HG02678 (cell line): ENCODE results near the gene RPP21.

Experiments
- ATAC-seq: cut with Tn5 transposase; IDR thresholded peaks from one replicate; pipeline ENCODE4 v1.9.1; 2021; ENCODE audit warnings: mild to moderate bottlenecking, moderate library complexity; ENCODE audit not compliant: unreplicated experiment

Gene RPP21

GRCh38 chr6:30344868-30345671 lies at the start of gene RPP21:
TSS of gene RPP21 (plus strand) at chr6:30345156. CDS start at chr6:30345172, 16 bp downstream.
- peak; percentile 96 for ATAC-seq

DNA sequence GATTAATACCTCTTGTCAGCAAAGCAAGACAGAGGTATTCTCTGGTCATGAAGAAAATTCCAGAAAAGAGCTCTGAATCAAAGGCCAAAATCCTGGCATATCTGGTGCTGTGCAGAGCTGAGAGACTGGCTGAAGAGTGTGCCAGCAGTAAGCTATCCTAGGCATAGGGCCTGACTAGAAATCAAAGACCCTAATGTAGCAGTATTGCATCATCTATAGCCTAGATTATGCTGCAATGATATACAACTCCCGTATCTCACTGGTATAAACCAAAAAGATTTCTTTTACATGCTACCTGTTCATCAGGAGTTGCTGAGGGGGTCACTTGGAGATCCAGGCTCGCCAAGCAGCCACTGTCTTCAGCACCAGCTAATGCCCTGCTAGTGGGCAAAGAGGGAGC lies 49.1 kb upstream of the RPP21 start:
- no peak for ATAC-seq

GRCh38 chr6:30304002-30304401 lies 41.0 kb upstream of the RPP21 start:
- ATAC-seq: no peak

GRCh38 chr6:30311101-30311500 lies 33.9 kb upstream of the RPP21 start:
- no peak for ATAC-seq

DNA sequence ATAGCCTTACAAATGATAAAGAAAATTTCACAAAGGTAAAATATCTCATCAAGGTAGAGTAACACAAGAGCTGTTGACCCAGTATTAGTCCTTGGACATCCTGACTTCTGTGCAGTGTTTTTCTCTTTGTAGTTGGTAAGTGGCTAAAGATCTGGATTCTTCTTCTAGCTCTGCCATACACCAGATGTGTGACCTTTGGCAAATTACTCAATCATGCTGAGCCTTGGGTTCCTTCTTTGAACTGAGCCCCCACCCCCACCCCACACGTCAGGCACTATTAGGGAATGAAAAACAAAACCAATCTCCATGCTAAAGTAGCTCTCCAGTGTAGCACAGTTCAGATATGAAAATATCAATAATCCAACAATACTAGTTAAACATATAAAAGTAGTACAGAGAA lies 33.3 kb upstream of the RPP21 start:
- ATAC-seq: no peak

GRCh38 chr6:30312266-30312665 lies 32.7 kb upstream of the RPP21 start:
- ATAC-seq: no peak

DNA sequence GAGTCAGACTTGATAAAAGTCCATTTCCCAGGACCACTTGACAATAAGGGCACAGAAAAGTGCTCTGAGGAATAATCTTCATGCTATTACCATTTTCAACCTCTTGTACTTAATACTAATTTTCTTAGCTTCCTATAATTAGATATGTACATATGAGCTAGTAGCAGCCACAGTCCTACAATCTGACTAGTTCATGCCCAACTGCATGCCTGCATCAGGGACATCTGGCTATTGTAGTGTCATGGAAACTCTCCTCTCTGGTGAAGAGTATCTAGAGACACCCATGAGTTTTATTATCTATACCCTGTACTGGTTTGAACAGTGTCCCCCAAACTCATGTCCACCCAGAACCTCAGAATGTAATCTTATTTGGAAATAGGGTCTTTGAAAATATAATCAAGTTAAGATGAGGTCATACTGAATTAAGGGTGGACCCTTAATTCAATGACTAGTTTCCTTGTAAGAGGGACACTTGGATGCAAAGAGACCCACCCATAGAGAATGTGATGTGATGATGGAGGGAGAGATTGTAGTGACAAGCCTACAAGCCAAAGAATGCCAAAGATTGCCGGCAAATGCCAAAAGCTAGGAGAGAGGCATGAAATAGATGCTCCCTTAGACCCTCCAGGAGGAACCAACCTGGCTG lies 32.2 kb upstream of the RPP21 start:
- ATAC-seq: no peak

DNA sequence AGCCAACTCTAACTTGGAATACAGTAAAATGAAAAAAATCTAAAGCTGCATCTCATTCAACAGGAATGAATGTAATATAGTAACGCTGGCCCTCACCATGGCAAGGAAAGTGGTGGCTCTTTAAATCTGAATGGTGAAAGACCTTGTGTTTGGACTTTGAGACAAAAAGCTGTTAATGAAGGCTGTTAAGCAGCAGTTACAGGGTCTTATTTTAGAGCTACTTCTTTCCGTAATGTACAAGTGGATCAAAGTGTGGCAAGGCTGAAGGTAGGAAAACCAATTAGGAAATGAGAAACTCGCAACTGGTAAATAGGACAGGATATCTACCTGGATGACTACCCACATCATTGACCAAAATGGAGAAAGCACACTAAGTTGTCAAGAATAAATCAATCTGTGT lies 29.8 kb upstream of the RPP21 start:
- no peak for ATAC-seq

DNA sequence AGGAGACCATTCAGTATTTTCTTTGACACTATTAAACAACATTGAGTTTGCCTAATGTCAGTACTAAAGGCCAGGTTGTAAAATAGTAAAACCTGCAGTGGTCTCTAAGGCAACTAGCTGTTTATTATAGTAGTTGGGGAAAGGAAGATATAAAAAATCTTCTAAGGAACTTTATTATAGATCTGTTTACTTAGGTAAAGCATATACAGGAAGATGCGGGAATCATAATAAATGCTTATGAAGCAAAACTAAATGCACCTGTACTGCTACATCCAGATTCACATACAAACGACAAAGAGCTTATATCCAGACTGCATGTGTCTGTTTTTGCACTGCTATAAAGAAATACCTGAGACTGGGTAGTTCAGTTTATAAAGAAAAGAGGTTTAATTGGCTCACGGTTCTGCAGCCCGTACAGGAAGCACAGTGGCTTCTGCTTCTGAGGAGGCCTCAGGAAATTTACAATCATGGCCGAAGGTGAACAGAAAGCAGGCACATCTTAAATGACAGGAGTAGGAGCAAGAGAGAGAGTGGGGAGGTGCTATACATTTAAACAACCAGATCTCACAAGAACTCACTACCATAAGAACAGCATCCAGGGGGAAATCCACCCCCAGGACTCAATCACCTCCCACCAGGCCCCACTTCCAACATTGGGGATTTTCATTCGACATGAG lies 26.9 kb upstream of the RPP21 start:
- ATAC-seq: no peak

- ATAC-seq: no peak
These were observed 25.7 kb upstream of the RPP21 start for GRCh38 chr6:30319146-30319835.

DNA sequence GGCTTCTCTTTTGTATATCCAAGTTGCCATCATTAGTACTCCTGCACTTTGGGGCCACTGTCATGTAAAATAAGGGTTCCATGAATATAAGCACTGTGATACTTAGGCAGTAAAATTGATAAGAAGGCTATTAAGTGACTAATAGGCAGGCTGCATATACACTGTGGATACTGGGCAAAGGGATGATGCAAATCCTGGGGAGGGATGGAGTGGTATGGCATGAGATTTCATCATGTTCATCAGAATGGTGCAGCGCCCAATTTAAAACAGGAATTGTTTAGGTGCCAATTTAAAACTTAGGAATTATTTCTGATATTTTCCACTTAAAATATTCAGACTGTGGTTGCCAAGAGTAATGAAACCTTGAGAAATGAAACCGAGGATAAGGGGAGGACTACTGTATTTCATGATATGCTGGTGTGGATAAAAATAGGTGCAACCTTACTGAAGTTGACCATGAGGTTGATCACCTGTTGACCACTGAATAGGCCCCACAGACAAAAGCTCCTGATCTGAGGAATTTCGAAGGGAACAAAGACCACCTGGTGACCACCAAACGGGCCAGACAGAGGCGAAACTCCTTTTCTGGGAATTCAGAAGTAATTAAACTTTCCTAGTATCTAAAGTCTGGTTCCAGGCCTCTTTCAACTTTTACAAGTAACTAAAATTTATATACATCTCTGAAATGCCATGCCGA lies 23.1 kb upstream of the RPP21 start:
- no peak for ATAC-seq

DNA sequence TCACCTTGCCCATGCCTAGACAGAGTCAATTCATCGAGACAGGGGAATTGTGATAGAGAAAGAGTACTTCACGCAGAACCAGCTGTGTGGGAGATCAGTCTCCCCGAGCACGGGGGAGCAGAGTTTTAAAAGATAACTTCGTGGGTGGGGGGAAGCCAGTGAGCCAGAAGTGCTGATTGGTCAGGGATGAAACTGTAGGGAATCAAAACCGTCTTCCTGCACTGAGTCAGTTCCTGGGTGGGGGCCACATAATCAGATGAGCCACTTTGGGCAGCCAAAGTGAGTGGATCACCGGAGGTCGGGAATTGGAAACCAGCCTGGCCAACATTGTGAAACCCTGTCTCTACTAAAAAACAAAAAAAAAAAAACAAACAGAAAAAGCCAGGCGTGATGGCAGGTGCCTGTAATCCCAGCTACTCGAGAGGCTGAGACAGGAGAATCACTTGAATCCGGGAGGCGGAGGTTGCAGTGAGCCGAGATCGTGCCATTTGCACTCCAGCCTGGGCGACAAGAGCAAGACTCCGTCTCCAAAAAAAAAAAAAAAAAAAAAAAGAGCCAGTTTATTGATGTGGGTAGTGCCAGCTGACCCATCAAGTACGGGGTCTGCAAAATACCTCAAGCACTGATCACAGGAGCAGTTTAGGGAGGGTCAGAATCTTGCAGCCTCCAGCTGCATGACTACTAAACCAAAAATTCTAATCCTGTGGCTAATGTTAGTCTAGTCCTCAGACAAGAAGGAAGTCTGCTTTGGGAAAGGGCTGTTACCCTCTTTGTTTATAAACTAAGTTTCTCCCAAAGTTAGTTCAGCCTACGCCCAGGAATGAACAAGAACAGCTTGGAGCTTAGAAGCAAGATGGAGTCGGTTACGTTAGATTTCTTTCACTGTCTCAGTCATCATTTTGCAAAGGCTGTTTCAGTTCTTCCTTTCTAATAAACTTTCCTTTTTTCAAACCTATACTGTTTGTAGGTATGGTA lies 22.1 kb upstream of the RPP21 start:
- no peak for ATAC-seq

- no peak for ATAC-seq
These were observed 21.1 kb upstream of the RPP21 start for GRCh38 chr6:30323806-30324205.

GRCh38 chr6:30325150-30325872 lies 19.6 kb upstream of the RPP21 start:
- peak; percentile 35 for ATAC-seq

- ATAC-seq: peak; percentile 36
These were observed 19.0 kb upstream of the RPP21 start for GRCh38 chr6:30325873-30326525.

DNA sequence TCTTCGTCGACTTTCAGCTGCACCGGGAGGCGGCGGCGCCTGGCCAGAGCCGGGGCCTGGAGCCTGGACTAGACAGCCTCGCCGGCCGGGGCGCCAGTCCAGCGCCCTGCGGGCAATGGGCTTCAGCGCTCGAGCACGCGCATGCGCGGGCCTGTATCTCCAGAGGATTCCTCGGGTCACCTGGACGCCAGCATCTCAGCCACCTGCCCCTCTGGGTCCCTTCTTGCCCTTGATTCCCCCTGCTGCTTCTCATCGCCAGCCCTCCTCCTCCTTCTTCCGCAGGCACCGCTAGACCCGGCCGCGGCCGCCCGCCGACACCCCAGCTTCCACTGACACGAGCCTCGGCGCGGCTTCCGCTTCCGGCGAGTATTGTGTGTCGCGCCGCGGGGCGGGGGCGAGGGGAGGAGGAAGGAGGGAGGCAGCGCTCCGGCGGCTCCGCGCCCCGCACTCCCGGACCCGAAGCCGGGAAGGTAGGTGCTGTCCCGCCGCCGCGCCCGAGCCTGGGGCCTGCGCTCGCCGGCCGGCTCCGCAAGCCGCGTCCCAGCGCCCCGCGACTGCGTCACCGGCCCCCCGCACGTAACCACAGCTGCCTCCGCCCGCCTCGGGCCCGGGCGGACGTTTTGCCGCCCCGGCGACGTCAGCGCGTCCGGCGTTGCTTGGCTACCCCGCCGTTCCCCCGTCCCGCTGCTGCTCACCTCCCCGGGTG lies 18.3 kb upstream of the RPP21 start, which contains the start of gene TRIM39:
TSS of gene TRIM39 (plus strand) at position 402 of the 706 bp plus-strand sequence. CDS start 2,391 bp downstream, outside the sequence.
- peak; percentile 74 for ATAC-seq

DNA sequence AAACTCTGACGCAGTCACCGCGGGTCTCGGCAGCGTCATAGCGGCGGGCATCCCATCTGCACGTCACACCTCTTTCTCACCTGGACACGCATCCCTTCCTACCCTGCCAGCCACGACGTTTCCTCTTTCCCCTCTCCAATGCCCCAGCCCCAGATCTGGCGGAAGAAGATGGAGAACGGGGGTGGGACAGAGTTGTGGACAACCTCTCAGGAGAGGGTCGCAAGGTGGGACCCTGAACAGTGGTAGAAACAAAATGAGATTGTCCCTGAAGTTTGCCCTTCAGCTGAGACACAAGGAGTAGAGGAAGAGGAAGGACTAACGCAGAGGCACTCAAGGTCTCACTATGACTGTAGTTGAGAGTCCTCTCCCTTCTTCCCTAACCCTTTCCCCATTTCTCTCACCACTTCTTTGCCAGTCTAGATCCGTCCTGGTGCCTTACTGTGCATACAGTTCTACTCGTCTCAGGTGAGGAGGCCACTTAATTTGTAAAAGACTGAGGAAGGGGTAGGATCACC lies 17.7 kb upstream of the RPP21 start:
- no peak for ATAC-seq
